Stimulated activated CD4-positive, alpha-beta T cell treated with anti-CD3 and anti-CD28 coated beads, Interleukin-1b, Interleukin-23, amount 100 ng/mL, for 4 hours (primary cell): ENCODE results near the gene LAPTM5.
"Not testable (repeated sequence)": the region's sequence is repeated elsewhere in the genome, so short reads cannot be mapped to it uniquely, and the experiment has no call there.

Experiments
- DNase-seq, 2 donors: peaks; one replicate each; pipeline ENCODE4 v3.0.0-alpha.2; 2020; ENCODE audit warnings: low read depth in 2 of 2

The LAPTM5 gene

DNA sequence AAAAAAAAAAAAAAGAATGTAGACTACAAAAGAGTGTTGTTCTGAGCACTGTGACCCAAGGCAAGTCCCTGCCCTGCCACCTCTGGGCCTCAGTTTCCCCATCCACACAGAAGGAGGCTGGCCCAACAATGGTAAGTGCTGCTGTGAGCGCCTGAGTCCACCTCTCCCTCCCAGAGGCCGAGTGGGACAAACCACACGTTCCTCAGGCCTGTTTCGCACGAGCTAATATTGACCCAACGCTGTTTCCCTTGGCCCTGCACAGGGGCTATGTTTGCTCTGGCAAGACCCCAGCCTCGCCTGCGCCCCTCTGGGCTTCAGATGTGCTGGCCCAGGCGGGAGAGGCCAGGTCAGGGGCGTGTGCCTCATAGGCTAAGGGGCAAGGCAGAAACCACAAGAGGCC is 12.6 kb upstream of the LAPTM5 start:
- DNase-seq, result no peak

DNA sequence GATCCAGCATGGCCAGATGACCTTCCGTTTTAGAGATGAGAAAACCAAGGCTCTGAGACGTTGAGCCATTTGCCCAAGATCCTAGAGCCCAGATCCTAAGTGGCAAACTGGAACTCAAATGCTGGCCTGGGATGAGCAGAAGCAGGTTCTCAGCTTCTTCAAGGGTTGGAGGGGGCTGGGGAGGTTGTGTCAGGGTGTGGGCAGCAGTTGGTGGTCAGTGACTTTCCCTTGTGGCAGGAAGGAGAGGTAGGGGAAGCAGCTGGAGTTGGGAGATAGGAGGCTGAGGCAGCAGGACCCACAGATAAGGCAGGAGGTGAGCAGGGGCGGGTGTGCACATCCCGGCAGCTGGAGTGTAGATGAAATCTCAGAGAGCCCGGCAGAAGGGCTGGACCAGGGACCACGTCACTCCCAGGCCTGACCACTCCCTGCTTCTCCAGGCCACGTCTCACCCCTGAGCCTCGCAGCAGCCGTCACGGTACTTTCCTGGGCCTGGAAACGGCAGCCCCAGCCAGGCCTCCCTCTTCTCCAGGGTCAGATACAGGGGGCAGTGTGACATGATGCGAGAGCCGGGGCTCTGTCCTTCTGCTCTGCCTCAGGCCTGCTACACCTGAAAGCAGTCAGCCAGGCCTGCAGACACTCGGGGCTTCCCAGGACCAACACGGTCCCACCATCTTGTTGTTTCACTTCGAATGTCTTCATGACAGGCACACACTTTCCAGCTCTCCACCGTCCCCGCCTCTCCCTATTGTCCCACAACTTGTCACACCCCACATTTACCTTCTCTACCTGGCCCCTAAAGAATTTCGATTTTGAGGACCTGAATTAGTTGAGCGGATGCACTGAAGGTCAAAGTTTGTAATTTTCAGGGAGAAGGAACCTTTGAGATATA is 11.5 kb upstream of the LAPTM5 start:
- no peak for DNase-seq

DNA sequence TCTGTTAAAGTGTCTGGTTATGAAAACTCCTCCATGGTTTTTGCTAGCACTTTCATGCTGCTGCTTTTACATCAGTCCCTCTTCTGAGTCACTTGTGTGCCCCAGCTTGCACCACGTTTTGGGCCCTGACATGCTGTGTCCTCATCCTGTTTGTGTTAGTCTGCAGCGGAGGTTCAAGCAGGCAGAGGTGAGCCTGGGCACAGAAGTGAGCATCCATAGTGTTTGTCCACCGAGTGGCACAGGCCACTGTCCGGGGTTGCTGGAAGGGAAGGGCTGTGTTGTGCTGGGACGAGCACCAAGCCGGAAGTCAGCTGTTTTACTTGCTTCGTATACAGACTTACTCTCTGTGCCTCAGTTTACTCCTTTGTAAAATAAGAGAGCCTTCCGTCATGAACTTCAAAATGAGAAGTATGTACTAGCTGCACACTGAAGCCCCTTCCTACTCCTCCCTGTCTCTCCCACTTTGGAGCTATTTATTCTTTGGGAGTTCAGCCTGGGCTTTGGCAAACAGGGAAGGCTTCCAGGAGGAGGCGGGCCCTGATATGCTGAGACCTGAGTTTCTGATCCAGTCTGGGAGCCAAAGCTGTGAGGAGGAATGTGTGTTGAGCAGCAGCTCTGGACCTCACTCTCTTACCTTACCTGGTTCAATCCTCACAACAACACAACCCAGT is 10.7 kb upstream of the LAPTM5 start:
- DNase-seq, result no peak

DNA sequence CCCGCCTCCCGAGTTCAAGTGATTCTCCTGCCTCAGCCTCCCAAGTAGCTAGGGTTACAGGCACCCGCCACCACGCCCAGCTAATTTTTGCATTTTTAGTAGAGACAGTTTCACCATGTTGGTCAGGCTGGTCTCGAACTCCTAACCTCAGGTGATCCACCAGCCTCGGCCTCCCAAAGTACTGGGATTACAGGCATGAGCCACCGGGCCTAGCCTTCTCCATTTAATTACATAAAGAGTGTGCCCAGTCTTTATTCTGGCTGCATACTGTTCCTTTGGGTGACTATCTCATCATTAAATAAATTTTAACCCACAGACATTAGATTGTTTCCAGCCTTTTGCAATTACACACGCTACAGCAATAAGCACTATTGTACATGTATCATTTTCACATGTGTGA is 9.4 kb upstream of the LAPTM5 start:
- not testable (repeated sequence) for DNase-seq

DNA sequence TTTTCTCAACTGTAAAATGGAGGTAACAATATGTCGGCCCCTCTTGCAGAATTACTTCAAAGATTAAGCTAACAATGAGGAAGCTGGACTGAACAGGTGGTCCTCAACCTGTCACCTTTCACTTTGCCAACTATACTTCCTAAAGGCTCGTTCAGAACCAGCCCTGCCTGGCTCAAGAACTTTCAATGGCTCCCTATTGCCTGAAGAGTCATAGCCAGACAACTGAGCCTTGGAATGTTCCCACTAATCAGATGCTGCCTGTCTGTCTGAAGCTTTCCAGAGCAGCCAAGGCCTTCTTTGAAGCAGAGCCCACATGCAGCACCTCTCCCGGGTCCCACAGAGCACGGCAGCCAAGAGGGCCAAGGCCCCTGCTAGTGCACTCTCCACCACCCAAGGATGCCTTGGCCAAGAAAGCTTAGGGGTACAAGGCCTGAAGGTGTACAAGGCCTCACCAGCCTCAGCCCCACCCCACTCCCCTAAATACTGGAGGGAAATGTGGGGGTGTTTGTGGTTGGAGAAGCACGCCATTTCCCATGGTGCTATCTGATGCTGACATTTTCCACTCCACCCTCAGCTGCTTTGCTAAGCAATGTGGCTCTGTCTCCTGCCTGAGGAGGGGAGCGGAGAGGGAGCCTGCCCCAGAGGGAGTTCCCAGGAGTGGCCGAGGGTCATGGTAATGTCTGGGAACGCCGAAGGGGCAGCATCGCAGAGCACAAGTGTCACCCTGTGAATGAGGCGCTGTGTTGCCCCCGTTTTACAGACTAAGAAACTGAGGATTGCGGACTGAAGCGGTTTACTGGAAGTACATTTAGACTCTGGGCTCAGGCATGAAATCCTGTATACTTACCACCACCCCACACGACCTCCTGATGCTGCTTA is 8.2 kb upstream of the LAPTM5 start:
- DNase-seq, result no peak

DNA sequence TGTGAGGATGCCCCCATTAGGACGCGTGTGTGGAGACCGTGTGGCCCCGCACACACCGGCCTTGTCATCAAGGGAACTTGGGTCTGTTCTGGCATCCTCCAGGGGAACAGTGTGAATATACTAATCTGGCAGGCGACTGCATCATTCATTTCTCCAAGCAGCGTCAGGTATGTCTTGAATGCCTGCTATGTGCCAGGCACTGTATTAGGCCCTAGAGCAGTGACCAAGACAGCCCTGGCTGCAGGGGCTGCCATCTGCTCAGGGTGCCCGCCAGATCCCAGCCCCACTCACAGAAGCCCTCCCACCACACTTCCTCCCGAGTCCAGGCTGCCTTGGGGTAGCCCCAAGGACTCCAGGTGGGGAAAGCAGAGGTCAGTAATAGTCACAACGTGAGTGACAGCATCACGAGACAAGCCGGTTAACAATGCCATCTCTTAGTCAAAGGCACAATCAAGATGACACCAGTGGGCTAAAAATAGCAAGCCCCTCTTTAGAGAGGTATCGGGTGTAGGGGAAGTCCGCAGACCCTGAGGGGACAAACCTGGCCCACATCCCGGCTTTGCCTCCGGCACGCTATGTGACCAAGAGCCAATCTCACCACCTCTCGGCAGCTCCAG is 7.5 kb upstream of the LAPTM5 start:
- no peak for DNase-seq

DNA sequence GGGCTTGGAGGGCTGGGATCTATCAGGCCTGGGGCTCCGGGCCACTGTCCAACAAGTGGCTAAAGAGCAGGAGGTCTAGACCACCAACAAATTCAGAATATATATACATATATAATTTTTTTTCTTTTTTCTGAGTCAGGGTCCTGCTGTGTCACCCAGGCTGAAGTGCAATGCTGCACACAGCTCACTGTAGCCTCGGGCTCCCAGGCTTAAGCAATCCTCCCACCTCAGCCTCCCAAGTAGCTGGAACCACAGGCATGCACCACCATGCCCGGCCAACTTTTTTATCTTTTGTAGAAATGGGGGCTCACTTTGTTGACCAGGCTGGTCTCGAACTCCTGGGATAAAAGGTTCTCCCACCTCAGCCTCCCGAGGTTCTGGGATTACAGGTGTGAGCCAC is 6.8 kb upstream of the LAPTM5 start:
- no peak for DNase-seq

DNA sequence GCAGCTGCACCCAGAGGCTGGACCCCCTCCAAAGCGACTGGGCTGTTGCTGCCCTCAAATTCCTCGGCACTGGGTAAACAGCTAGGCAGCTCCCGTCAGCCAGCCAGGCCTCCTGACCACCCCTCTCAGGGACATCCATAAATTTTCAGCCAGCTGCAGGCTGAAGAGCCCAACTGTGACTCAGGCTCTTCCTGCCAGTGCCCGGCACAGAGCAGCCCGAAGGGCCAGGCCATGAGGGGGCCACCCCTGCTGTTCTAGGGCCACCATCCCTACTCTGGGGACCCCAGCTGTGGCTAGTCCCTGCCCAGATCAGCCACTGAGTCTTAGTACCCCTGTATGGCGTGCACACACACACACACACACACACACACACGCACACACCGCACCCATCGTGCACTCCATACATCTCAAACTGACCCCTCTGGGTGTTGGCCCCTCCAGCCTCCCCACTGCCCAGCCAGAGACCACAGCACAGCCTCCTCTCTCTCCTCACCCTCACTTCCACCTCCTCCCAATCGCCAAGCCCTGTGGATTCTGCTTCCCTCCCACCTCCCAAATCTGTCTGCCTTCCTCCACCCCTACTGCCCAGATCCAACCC is 6.2 kb upstream of the LAPTM5 start:
- DNase-seq, result no peak

DNA sequence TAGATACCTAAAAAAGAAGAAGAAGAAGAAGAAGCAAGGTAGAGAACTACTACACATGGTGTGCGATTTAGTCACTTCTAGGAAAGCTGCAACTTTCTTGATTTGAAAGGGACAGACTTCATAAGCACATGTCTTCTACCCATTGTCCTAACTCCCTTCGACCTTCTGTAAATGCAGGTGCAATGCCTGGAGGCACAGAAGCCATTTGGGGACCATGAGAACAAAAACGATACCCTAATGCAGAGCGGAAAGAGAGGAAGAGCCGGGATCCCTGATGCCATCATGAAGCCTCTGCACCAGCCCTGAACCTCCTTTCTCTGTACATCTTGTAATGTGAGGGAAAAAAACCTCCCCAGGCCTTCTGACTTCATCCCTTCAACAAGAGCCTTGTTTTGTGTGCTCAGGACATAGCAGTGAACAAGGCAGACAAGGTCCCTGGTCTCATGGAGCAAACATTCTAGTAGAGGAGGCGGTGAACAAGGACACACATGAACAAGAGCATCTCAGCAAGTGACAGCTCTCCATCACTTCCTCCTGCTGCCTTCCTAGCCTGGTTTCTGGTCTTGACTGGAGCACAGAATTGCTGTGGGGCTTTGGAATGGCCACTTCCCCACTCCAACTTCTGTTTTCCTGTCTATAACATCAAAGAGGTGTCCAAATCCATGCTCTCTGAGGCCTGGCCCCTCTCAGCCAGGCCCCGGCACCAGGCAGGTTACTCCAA is 5.5 kb upstream of the LAPTM5 start:
- no peak for DNase-seq

DNA sequence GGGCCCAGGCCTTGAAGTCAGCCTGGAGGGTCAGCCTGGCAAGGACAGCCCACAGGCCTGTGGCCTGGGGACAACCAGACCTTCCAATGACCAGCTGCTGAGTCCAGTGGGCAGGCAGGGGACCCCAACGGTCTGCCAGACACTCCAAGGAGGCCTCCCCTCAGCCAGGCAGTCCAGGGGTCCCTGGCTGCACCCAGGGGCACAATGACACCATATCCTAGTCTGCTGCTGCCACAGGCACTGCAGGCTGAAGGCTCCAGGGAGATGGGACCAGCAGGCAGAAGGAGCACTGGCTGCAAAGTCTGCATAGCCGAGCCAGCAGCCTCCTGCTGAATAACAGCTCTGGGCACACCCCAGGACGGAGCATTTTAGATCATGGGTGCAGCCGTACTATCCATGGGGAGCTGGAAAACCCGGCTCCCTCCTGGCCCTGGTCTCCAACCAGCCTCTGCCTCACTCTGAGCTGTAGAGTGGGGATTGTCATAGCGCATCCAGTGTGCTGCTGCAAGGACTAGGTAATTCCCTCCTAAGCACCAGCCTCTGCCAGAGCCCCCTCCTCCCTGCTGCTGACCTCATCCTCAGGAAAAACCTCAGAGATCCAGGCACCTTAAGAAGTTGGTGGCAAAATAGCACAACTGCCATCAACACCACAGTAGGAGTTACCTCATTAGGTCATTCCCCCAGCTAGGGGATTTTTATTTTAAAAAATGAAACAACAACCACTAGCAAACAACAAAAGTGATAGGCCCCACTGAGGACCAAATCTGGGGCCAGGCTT is 4.8 kb upstream of the LAPTM5 start:
- DNase-seq, result no peak

DNA sequence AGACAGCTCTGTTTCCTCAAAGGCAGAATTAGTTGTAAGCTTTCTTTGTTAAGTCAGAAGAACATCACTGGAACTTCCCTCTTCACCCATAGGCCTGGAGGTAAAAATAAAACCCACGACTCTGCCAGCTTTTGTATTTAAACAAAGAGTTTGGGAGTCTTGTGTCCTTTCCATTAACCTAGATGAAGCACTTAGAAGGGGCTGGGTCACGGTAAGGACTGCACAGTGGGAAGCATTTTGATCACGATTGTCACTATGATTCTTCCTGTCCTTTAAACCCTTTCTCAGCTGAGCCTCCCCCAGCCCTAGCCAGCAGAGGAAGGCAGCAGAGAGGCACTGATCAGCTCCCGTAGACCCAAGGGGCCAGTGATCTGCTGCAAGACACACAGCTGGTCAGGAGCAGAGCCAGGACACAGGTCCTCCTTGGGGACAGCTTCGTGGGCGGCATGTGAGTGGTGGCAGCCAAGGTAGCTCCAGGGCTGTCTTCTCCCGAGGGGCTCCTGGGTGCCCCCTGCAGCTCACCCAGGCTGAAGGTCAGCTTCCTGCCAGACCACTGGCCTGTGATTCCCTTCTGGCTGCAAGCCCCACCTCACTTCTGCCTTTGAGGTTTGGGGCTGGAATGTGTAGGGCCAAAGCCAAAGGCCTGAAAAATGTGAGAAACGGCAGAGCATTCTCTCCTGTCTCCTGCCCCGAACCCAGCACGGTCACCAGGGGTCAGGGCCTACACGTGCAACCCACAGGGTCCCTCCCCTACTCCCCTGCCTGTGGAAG is 4.0 kb upstream of the LAPTM5 start:
- no peak for DNase-seq

DNA sequence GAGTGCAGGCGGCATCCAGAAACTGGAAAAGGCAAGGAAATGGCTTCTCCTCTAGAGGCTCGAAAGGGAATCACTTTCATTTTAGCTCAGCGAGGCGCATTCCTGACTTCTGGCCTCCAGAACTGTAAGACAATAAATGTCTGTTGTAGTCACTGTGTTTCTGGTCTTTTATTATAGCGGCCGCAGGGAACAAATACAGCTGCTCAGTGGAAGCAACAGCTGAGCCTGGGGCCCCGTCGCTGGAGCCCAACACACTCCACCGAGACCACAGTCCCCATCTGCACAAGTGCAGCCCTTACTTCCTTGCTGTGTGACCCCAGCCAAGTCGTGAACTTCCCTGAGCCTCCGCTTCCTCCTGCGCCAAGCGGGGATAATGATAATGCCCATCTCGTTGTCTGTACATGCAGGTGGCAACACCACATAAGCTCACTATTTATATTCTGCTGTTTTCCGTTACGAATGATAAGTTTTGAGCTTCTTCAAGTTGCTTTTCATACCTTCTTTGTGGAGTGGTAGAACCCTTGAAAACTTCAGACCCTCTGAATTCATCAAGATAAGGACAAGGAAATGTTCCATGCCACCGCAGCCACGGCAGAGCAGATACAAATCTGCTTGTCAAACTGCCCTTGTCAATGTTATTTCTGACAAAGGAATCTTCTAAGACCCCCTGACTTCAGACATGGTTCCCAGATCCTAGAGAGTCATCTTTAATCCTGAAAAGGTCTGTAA is 3.2 kb upstream of the LAPTM5 start:
- DNase-seq, result no peak

DNA sequence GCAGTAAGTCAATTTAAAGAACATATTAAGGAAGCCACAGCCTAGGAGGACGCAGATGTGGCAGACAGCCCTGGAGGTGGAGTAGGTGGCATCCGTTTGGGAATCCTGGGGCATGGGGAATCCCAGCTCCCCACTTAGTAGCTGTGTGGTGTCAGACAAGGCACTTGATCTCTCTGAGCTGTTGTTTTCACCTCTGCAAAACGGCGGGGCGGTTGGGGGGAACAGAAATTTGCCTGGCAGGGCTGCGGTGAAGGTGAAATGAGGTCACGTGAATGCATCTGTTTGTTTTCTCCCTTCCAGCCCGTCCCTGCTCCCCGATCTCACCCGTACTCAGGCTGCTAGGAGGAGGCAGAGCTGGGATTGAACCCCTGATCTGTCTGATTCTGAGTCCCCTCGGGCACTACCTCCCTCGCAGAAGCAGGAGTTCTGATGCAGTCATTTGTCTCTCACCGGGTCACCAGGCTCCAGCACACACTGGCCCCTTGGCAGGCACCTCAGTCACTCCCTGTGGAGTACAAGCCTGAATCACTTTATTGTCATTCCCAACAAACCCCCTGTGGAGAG is 2.2 kb upstream of the LAPTM5 start:
- DNase-seq, result peak in 1 of 2 donors; percentile 38

DNA sequence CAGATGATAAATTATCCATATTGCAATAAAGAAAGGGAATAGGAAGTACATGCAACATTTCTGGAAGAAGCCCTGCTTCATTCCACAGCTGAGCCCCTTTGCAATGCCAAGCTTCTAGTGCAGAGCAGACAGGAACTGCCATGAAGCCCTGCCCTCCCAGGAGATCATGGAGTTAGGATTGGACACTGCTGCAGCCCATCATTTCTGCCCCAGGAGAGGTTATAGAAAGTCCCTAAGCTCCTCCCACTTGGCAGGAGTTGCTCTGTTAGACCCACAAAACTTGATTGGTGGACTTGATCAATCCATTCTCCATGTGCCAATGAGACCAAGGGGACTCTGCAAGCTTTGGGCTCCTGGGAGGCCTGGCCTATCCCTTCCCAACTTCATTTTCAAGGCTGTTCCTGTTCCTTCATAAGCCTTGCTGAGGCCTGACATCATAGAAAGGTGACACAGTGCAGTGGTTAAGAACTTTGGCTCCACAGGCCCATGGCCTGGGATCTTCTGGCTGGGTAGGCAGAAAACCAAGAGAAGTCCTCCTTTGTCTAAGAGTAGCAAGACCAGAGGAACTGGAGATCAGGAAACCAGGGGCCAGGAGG is 1.3 kb upstream of the LAPTM5 start:
- DNase-seq, result no peak

DNA sequence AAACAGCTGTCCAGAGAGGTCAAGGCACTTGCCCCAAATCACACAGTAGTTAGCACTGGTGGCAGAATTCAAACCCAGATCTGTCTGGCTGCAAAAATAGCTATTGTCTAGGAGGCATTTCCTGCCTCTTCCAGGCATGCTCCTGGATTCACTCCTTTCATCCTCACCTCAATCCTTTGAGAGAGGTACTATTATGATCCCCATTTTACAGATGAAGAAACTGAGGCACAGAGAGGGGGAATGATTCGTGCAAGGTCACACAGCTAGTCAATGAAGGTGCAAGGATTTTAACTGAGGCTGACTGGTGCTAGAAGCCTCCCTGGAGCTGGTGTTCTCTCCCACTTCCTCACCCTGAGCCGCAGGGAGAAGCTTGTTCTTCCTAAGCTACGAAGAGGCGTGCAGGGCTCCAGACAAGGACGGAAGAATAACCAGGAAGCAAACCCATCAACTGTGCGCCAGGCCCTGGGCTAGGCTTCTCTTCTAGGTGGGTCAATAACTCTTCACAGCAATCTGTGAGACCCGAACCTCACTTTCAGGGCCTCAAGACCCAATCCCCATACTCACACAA is 631 bp upstream of the LAPTM5 start:
- no peak for DNase-seq

DNA sequence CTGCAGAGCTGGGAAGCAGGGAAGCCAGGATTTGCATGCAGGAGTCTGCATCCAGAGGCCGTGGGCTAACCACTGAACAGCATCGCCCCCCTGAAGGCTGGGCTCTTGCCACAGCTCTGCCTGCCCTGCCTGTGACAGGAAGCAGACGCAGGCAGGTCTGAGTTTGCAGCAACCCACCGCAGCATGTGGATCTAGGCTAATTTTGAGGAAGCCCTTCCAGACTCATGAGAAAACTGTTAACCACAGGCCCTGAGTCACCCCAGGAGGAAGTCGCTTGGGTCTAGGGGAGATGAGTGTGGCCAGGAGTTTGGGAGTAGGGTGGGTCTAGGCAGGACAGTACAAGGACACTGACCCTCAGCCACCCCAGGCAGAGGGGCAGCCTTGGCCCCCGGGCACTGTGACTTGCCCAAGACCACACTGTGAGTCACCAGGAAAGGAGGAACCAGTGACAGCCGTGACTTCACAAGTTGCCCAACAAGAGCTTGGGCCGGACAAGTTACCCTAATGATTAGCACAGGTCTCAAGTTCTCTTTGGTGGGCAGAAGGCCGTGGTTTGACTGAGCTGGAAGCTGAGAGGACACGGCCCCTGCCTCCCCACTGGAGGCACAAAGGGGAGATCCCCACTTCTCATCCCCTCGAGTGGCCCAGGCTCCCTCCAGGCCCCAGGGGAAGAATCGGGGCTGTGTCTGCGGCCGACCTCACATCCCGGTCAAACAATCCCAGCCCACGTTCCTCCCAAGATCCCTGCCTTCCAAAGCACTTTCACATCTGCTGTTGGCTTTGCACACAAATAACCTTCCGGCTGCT is 826 bp downstream of the LAPTM5 start:
- peak in 1 of 2 donors; percentile 39 for DNase-seq

DNA sequence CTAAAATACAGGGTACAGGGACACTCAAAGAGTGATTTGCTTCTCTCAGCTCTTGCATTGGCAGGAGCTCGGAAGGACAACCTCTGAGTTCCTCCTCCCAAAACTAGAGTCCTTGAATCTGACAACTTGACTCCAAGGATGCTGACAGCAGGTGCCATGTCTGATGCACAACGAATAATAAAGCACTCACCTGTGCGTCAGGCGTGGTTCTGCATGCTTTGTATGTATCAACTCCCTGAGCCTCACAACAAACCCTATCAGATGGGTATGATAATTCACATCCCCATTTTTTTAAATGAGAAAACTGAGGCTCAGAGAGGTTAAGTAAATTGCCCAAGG is 1.4 kb downstream of the LAPTM5 start:
- DNase-seq, result no peak
